Esophagus (tissue), 2 donors: ENCODE data around the gene HPS5. TPM values are rescaled to one million over a fixed set of nuclear protein-coding genes. Genes with fewer than 3 reads are reported as not detected.

ENCODE experiments used
- H3K27ac ChIP-seq, 2 donors: one replicate each; pipeline ENCODE4 v1.5.1; 2013; ENCODE audit warnings: low read depth in 2 of 2, mild to moderate bottlenecking in 2 of 2, inconsistent platforms in 1 of 2, low read length in 1 of 2, moderate library complexity in 1 of 2
- H3K27me3 ChIP-seq, 2 donors: one replicate each; pipeline ENCODE4 v1.6.1; 2013; ENCODE audit warnings: low read length in 2 of 2, control low read depth in 1 of 2, mild to moderate bottlenecking in 1 of 2; ENCODE audit not compliant: insufficient read depth in 2 of 2, control insufficient read depth in 1 of 2
- H3K36me3 ChIP-seq, 2 donors: one replicate each; pipeline ENCODE4 v1.6.1; 2013; ENCODE audit warnings: low read length in 1 of 2; ENCODE audit not compliant: control insufficient read depth in 2 of 2, insufficient read depth in 2 of 2
- H3K4me1 ChIP-seq, 2 donors: one replicate each; pipeline ENCODE4 v1.6.1; 2013; ENCODE audit warnings: low read length in 1 of 2; ENCODE audit not compliant: control insufficient read depth in 2 of 2, insufficient read depth in 2 of 2
- H3K4me3 ChIP-seq, 2 donors: one replicate each; pipeline ENCODE4 v1.5.1; 2013; ENCODE audit warnings: low read length in 2 of 2, mild to moderate bottlenecking in 2 of 2, low read depth in 1 of 2, moderate library complexity in 1 of 2
- H3K9me3 ChIP-seq, 2 donors: one replicate each; pipeline ENCODE4 v1.6.1; 2013; ENCODE audit warnings: mild to moderate bottlenecking in 2 of 2, low read depth in 1 of 2, low read length in 1 of 2, moderate library complexity in 1 of 2; ENCODE audit not compliant: control insufficient read depth in 2 of 2, insufficient read depth in 1 of 2
- WGBS, 2 donors: extraction: QIAGEN DNeasy Blood & Tissue Kit; methylation state at CpG; one replicate each; pipeline ENCODE4 v1.1.7; 2013; 5-methylcytosine and 5-hydroxymethylcytosine counted together
- polyA plus RNA-seq, 2 donors: library from polyadenylated mRNA; stranded (reverse); fragments of 200-250 nt; gene quantifications; one replicate each; pipeline ENCODE4 v1.2.3, GENCODE V29; 2013
- donor health status: healthy with polysubstance abuse.
- donor health status: Bipolar disorder and iron deficiency.

Gene HPS5
- polyA plus RNA-seq, 2 donors: 6.6 to 6.9 TPM

- Histone ChIP-seq H3K4me3 (peak overlapping the region; percentile 75 to 80), H3K27ac (peak overlapping the region; percentile 95 to 99), H3K27me3 (no peaks in the 10 kb centered on the region), H3K36me3 (no peaks in the 10 kb centered on the region), H3K9me3 (no peaks in the 10 kb centered on the region), H3K4me1 (peaks cover 0 to 3% of the 10 kb centered on the region in 2 donors)
- 9 to 12% methylated on average over 18 of the region's 18 CpGs for WGBS, 2 donors
Measured at GRCh38 chr11:18322818-18323570, 1.1 kb upstream of the HPS5 start.

- Histone ChIP-seq H3K36me3 (no peaks in the 10 kb centered on the region), H3K9me3 (no peaks in the 10 kb centered on the region), H3K27ac (peak overlapping the region; percentile 95 to 99), H3K4me3 (peak overlapping the region; percentile 75 to 80), H3K27me3 (no peaks in the 10 kb centered on the region), H3K4me1 (peaks cover 0 to 3% of the 10 kb centered on the region in 2 donors)
- WGBS, 2 donors: 3% methylated on average over 4 of the region's 4 CpGs
Measured at GRCh38 chr11:18321578-18321968, 367 bp downstream of the HPS5 start.

DNA sequence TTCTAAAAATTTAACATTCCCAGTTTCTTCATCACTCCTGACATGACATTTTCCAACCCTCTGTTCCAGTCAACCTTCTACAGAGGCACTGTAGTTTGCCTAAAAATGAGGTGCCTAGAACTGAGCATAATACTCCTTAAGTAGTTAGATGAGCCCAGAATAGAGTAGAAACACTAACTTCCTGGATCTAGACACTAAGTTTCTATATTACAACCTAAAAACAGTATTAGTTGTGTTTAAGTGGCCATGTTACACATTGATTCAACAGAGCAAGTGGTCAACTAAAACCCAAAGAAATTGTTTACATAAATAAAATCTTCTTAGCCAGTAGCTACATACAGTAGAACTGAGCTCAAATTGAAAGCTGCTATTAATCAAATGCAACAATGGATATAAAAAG lies 1.3 kb downstream of the HPS5 start:
- H3K27me3 ChIP-seq: no peaks in the 10 kb centered on the region
- H3K9me3 ChIP-seq: no peaks in the 10 kb centered on the region
- H3K36me3 ChIP-seq: no peaks in the 10 kb centered on the region
- no peak overlapping the region for H3K27ac ChIP-seq
- no peak overlapping the region for H3K4me3 ChIP-seq
- H3K4me1 ChIP-seq: peaks cover 0 to 3% of the 10 kb centered on the region in 2 donors

DNA sequence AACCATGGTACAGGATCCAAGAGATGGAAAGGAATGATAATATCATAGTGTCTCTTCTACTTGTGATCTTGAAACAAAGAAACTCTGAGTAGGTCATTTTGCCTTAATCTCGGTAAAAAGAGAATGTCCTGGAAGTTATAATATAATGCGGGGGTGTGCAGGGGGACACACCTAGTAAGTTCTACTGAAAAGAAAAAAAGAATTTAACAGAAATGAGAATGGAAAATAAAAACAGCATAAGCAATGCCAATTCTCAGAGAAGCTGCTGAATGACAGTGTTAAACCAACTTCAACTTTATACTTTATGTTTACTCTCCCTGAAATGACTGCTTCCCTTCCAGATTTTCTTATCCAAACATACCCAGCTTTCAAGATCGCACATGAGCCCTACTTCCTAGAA lies 2.0 kb downstream of the HPS5 start:
- H3K4me3 ChIP-seq: no peak overlapping the region
- WGBS, 2 donors: 74 to 75% methylated on average over 3 of the region's 3 CpGs
- peaks cover 0 to 3% of the 10 kb centered on the region in 2 donors for H3K4me1 ChIP-seq
- H3K9me3 ChIP-seq: no peaks in the 10 kb centered on the region
- no peaks in the 10 kb centered on the region for H3K36me3 ChIP-seq
- no peaks in the 10 kb centered on the region for H3K27me3 ChIP-seq
- H3K27ac ChIP-seq: no peak overlapping the region

- 87 to 96% methylated on average over 4 of the region's 4 CpGs for WGBS, 2 donors
- H3K9me3 ChIP-seq: no peaks in the 10 kb centered on the region
- no peaks in the 10 kb centered on the region for H3K4me1 ChIP-seq
- no peaks in the 10 kb centered on the region for H3K36me3 ChIP-seq
- H3K27ac ChIP-seq: no peak overlapping the region
- H3K4me3 ChIP-seq: no peak overlapping the region
- H3K27me3 ChIP-seq: no peaks in the 10 kb centered on the region
Measured at GRCh38 chr11:18317551-18317950, 4.4 kb downstream of the HPS5 start.

GRCh38 chr11:18315893-18316292 lies 6.0 kb downstream of the HPS5 start:
- H3K4me1 ChIP-seq: no peaks in the 10 kb centered on the region
- no peaks in the 10 kb centered on the region for H3K9me3 ChIP-seq
- no peaks in the 10 kb centered on the region for H3K36me3 ChIP-seq
- no peaks in the 10 kb centered on the region for H3K27me3 ChIP-seq
- no peak overlapping the region for H3K27ac ChIP-seq
- 95 to 100% methylated on average over 2 of the region's 2 CpGs for WGBS, 2 donors
- H3K4me3 ChIP-seq: no peak overlapping the region

DNA sequence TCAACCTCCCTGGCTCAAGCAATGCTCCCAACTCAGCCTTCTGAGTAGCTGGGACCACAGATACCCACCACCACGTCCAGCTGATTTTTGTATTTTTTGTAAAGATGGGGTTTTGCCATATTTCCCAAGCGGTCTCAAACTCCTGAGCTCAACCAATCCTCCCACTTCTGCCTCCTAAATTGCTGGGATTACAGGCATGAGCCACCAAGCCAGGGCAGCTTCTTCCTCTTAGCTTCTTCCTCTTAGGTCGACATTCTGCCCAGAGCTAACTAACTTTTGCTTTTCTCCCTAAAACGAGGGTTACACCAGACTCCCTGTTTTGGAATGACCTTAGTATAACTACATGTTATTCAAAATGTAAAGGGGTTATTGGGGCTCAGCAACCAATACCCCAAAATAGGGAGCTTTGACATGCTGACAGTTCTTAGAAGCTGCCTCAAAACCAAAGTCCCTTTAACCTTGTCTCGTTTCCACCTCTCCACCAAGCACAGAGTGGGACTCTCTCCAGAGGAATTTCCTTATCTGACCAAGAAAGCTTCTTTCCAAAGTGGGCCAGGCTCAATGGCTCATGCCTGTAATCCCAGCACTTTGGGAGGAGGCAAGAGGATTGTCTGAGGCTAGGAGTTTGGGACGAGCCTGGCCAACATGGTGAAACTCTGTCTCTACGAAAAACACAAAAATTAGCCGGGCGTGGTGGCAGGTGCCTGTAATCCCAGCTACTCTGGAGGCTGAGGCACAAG lies 7.0 kb downstream of the HPS5 start:
- 89 to 93% methylated on average over 9 of the region's 9 CpGs for WGBS, 2 donors
- Histone ChIP-seq H3K9me3 (no peaks in the 10 kb centered on the region), H3K27me3 (no peaks in the 10 kb centered on the region), H3K36me3 (no peaks in the 10 kb centered on the region), H3K4me1 (no peaks in the 10 kb centered on the region), H3K4me3 (no peak overlapping the region), H3K27ac (no peak overlapping the region)

GRCh38 chr11:18313965-18314763 lies 7.8 kb downstream of the HPS5 start:
- no peaks in the 10 kb centered on the region for H3K27me3 ChIP-seq
- WGBS, 2 donors: 76 to 80% methylated on average over 10 of the region's 10 CpGs
- H3K36me3 ChIP-seq: no peaks in the 10 kb centered on the region
- H3K27ac ChIP-seq: no peak overlapping the region
- H3K9me3 ChIP-seq: no peaks in the 10 kb centered on the region
- no peak overlapping the region for H3K4me3 ChIP-seq
- H3K4me1 ChIP-seq: no peaks in the 10 kb centered on the region

DNA sequence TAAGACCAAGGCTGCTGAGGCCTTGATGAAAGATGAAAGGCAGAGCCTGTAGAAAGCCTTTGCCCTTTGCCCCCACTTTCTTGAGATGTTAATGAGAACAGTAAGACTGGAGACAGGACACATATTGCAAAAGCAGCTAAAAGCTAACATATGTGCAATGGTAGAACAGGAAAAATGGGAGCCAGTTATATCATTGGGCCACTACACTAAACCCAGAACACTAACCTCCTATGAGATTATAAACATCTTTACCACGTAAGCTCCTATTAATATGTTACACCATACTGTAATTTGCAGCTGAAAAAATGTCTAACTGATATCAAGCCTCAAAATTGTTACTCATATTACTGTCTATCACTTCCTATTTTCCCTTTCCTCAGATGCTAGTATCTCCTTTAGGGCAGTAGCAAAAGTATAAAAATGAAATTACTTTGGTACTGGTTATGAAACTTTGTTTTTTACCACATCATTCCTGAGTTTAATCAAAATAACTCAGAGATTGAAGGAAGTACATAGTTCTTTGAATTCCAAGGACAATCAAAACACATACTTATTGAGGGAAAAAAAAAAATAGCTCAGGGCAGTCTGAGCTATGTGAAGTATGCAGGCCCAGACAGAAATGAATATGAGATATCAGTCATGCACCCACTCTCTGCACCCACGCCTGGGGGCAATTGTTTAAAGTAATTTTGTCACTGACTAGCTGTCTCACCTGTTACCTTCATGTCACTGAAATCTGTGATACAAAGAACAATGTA lies 9.1 kb downstream of the HPS5 start:
- Histone ChIP-seq H3K9me3 (no peaks in the 10 kb centered on the region), H3K4me3 (no peak overlapping the region), H3K27ac (peak overlapping the region; percentile 23 to 63), H3K36me3 (peaks cover 0 to 4% of the 10 kb centered on the region in 2 donors), H3K4me1 (no peaks in the 10 kb centered on the region), H3K27me3 (no peaks in the 10 kb centered on the region)
- 46 to 60% methylated on average over 2 of the region's 2 CpGs for WGBS, 2 donors
